Germinal center (tissue), 1 donor: ENCODE measurements around the gene ANKS1A.
"Not testable (repeated sequence)": the region's sequence is repeated elsewhere in the genome, so short reads cannot be mapped to it uniquely, and the experiment has no call there.

ENCODE experiments used
- DNase-seq: peaks from one replicate; pipeline ENCODE4 v3.0.0; 2012; ENCODE audit warnings: mixed read lengths, low spot score

The ANKS1A gene

DNA sequence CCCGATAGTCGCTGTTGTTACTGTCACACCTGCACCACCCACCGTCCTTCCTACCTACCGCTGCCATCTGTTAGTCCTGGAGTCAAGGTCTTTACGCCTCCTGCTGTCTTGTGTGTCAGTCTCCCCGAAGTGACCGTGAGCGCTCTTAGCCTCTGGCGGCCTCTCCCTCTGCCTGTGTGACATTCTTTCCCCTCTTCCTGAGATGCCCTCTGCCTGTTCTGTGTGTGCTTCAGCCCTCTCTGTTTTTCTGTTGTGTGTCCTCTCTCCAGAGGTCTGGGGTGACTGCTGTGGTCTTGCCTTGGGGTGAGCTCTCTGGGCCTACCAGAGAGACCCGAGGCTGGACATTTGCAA, 197.2 kb downstream of the ANKS1A start:
- no peak for DNase-seq

DNA sequence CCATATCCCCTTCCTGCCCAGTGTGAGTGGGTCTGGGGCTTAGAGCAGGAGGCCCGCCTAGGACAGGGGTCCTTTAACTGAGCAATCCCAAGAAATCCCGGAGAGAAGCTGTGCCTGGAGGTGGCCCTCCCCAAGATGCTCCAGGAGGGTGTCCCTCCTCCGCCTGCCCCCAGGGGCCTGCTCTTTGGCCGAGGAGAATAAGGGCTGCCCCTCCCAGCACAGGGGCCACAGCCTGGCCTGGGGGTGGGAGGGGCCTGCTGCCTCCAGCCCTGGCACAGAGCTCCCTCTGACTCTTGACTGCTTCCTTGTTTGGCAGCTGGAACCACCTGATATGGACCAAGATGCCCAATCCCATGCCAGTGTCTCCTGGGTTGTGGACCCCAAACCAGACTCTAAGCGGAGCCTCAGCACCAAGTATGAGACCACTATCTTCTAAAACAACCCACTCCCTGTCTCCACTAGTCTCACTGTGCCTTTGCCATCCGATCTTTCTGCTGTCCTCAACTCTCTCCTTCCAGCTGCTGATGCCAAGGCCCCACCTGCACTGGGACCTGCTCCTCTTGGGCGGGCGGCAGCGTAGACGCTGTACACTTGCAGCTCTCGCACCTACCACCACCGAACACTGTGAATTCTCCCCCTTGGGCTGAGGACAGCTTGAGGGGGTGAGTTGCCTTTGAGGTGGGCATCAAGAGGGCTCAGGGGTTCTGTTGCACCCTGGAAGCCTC, 197.7 kb downstream of the ANKS1A start:
- no peak for DNase-seq

DNA sequence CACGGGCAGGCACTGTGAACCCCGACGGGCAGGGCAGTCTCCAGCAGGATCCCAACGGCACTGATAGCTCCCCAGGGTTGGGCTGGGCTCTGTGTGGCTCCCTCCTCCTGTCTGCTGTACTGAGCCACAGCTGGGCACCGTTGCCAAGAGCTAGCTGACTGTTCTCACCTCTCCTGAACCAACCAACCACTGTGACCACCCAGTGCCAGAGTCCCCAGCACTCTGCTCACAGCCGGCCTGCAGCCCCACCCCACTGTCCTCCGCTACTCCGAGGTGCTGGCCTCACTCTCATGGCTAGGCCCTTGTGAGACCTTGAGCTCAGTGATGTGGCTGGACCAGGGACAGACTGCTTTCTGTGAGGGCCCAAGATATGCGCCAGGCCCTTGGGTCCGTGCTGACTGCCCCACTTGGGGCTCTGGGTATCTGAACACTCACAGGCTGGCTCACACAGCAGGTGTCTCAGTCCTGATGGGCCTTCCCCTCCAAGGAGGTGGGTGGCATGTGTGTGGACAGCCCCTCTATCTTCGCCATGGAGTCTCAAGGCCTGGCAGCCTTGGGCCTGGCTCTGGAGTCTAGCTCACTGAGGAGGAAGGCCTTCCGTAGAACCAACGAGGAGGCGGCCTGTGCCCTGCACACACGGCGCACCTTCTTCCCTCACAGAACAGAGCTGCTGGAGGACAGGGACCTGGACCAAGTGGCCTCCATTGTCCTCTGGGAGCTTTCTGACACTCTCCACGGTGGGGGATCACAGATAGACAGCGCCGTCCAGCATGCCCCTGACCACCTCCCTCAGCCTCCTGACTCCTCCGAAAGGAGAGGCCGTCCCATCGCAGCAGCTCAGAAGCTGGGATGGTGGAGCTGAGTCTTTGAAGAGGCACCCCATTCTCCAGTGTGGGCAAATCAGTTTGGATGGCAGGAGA, 198.6 kb downstream of the ANKS1A start:
- no peak for DNase-seq

DNA sequence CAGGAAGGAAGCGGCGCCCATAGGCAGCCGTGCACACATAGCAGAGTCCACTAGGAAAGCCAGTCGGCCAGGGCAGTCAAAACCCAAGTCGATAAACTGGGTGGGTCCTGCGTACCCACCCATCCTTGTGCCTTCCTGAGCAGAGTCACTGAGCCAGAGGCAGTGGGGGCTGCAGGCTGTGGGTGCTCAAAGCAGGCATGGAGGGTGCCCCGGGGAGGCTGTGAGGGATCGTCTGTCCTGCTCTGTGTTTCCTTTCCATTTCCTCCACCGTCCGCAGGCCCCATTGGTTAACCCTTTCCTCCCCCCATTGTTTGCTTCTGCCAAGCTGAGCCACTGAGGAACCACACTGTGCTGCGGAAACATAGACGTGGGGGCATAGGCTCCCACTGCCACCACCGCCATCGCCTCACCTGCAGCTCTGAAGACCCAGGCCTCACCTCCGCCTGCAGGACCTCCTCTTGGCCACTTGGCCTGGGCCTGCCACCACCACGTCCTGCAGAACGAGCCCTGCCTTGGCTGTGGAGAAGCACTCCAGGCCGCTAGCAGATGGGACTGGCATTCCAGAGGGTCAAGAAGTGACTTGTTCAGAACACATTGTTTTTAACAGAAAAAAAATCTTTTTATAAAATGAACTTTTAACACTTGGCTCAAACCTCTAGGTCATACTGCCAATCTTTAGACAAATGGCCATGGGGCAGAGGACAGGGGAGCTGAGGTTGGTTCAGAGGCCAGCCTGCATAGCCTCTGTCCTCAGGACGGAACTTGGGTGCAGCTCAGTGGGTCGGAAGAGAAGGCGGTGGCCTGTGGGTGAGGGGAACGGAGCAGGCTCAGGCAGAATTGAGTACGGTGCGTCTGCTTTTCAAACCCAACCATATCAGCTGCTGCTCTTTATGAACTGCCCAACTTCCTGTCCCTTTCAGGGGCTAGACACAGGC, 199.5 kb downstream of the ANKS1A start:
- no peak for DNase-seq

DNA sequence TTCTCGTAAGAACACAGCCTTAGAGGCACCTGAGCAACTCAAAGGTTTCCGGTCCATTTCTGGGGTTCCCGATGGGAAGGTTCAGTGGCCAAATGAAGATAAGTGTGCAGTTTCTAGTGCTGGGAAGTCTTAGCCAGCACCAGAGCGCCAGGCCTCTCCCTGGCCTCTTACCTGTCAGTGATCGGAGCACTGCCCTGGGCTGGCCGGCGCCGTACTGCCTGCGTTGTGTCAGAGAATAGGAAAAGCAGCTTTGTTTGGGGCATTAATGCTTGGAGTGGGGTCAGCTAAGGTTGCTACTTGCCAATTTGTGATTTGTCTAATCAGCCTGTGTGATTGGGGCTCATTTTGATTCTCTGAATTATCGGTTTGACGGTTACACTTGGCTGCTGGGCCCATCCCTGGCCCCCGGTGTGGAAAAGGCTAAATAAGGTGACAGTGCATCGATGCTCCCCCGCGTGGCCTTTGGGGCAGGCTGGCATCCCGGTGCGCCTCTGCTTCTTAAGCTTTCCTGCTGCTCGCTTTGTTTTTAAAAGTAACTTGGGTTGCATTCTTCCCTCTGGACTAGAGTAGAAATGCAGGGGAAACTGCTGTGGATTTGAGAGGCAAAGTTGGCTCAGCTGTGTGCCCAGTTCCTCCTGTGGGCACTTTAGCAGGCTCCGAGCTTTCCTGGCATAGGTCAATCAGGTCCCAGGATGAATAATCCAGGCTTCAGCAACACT, 200.3 kb downstream of the ANKS1A start:
- peak; percentile 1 for DNase-seq

DNA sequence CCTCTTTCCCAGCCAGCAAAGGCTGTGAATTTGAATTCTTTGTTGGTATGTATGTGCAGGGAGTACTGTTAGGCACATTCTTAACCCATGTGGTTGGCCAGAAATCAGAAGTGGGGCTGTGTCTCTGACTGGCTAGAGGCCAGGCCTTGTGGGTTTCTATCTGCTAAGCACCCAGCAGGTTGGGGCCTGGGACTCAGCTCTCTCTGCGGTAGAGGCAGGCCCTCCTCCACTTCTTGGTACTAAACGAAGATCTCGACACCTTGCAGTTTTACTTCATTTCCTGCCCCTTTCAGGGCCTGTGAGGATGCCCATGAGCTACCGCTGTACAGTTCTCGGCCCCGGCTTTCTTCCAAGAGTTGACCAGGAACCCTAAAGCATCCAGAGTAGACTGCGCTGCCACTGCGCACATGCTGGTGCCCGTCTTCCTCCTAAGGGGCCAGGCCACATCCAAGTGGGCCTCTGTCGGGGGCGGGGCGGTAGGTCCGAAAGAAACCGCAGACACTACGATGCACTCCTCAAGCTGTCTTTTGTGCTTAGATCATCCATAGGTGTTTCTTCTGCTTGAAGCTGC, 201.0 kb downstream of the ANKS1A start:
- DNase-seq, result peak; percentile 1

DNA sequence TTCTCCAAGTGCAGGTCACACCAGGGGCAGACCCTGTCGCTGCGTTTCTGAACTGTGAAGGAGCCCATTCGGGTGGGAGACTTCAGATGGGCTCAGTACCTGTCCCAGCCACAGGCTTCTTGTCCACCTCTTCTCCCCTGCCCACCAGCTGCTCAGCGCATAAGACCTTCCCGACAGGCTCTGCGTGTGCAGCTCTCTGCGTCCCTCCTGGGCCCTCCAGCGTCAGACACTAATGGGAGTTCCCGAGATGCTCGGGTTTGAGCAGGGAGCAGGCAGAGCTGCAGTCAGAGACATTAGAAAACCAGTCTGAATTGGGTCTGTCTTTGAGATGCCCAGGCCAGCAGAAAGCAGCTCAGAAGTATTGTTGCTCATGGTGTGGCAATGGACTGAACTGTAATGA, 201.7 kb downstream of the ANKS1A start:
- no peak for DNase-seq

DNA sequence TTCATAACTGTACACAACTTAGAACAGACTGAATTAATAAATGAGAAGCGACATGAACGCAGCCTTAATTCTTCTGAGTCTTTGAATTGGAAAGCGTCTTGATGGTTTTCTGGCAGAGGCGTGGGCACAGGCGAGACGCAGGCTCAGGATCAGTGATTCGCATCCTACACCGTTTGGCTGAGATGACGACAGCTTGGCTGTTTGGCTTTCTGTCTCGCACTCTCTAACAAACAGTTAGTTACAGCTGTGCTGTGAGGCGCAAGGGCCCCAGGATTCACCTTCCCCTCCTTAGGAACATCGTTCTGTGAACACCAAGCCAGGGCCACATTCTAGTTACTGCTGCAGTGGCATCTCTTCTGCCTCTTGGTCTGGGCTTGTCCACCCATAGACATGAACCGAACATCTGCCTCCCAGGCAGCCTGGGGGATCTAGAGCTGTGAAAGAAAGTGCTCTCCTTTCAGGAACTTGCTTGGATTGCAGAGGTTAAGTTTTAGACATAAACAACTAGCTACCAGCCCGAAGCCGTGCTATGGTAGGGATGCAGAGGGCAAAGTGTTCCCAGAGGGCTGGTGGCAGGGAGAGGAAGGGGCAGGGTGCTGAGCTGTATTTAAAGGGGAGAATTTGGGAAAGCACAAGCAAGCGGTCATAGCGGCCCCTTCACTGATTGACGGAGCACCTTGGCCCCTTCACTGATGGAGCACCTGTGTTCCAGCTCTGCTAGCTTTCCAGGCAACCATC, 202.5 kb downstream of the ANKS1A start:
- DNase-seq, result no peak

DNA sequence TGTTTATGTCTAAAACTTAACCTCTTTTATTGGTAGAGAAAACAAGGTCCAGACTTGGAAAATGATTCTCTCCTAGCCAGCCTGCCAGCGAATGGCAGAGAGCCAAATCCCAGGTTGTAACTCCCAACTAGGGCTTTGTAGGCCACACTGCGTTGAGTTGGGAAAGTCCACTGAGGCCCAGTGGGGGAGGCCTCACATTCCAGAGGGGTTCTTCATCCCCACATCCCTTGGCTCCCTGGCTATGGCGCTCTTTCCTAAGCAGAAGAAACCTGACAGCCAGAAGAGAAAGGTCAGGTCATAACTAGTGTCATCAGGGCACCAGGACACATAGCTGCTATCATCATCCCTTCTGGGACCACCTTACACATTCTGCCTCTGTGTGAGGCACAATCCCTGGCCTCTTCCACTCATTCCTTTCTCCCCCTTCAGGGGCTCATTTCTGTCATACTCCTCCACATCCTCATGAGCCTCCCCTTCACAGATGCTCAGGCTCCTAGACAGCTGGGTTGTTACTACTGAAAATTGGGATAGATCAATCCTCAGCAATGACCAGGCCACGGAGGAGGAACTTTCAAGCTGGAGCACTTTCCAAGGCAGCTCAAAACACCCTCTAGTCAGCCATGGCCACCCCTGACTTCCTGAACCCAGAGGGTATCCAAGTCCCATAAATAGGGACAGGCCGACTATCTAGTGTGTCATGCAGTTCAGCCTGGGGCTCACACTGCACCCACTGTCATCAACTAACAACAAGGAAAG, 203.5 kb downstream of the ANKS1A start:
- DNase-seq, result no peak

DNA sequence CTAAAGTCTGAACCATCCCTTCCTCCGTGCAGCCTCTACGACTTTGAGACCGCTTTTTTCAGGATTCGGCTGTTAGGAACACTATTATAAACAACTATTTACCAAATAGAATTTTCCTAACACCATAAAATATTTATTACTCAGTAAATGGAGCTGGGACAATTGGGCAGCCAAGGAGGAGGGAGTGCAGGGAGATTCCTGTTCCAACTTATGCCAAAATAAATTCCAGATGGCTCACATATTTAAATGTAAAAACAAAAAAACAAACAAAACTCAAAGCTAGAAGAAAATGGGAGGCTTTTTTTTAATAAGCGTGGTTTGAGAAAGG, 204.0 kb downstream of the ANKS1A start:
- DNase-seq, result no peak

DNA sequence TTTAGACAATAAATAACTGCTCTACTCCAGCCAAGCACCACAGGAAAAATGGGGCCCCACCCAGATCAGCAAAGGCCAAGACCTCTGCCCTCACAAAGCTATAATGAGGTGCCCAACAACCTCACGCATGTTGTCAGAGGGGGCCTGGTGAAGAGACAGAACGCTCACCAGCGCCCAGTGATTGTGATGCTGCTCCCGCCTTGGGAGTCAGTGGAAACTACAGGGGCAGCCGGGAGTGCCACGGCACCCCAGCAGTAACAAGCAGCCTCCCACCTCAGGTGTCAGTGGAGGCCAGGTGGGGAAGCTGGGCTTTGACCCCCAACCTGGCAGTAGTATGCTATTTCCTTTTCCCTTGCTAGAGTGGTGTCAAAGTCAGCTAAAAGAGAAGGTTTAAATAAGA, 204.7 kb downstream of the ANKS1A start:
- DNase-seq, result no peak

DNA sequence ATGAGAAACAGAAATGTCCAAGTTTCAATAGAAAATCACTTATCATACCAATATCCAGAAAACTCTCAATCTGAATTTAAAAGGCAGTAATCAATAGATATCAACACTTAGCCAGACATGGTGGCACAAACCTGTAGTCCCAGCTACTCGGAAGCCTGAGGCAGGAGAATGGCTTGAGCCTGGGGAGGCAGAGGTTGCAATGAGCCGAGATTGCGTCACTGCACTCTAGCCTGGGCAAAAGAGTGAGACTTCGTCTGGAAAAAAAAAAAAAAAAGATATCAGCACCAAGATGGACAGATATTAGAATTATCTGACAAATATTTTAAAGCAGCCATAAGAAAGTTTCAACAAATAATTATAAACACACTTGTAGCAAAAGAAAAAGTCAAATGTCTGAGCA, 205.1 kb downstream of the ANKS1A start:
- no peak for DNase-seq

DNA sequence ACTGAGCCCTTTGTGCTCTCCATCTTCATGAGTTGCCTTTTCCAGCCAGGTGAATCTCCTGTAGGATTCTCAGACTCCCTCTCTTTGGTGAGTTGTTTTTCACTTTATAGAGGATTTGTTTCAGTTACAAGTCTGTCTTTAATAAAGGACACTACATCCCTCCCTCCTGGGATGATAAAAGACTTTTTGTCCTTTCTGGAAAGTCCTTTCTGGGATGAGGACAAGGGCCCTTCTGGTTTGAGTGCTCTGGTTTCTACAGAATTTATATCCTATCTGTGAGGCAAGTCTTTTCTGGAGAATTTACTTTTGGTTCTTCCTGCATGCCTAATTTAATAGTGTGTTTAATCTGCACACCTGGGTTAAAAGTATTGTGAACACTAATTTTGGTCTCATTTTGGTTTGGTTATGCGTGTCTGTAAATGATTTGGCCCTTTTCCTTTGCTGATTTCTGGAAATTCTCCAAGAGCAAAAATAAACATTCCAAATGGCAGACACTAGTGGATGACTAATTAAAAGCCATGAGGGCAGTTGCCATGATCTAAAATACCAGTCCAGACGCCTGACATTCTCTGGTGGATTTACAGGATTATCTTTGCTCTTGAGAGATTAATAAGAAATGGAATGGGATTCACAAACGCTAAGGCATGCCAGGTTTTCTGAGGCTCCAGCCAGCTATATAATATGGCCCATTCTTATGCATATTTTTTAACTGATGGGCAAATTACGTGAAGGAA, 207.2 kb downstream of the ANKS1A start:
- peak; percentile 1 for DNase-seq

DNA sequence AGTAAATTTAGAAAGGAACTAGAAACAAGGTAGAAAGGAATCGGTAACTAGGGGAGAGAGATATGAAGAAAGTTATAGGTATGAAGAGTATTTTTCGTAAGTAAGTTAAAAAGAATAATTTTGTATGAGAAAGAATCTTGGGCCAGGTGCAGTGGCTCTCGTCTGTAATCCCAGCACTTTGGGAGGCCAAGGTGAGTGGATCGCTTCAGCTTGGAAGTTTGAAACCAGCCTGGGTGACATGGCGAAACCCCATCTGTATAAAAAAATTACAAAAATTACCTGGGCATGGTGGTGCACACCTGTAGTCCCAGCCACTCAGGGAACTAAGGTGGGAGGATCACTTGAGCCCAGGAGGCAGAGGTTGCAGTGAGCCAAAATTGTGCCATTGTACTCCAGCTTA, 210.1 kb downstream of the ANKS1A start:
- DNase-seq, result no peak

DNA sequence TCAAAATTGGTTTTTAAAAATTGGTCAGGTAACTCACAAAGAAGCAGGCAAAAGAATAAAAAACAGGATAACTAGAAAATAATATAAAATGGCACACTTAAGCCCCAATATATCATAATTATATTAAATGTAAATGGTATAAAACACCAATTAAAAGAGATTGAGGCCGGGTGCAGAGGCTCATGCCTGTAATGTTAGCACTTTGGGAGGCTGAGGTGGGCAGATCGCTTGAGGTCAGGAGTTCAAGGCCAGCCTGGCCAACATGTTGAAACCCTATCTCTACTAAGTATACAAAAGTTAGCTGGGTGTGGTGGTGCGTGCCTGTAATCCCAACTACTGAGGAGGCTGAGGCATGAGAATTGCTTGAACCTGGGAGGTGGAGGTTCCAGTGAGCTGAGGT, 216.0 kb downstream of the ANKS1A start:
- no peak for DNase-seq

DNA sequence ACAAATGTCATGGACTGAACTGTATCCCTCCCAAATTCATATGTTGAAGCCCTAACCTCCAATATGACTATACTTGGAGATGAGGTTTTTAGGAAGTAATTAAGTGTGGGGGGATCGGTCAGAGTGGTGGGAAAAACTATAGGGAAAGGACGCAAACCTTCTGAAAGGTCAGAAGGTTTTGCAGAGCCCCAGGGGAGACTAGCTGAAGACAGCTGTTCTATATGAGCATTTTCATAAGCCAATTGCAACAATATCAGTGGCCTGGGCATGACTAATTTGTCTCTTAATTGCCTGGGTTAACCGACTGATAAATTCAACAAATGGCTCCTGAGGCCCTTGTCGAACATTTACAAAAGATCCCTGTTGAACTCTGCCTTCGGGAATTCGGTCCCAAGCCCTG, 217.0 kb downstream of the ANKS1A start:
- DNase-seq, result not testable (repeated sequence)

DNA sequence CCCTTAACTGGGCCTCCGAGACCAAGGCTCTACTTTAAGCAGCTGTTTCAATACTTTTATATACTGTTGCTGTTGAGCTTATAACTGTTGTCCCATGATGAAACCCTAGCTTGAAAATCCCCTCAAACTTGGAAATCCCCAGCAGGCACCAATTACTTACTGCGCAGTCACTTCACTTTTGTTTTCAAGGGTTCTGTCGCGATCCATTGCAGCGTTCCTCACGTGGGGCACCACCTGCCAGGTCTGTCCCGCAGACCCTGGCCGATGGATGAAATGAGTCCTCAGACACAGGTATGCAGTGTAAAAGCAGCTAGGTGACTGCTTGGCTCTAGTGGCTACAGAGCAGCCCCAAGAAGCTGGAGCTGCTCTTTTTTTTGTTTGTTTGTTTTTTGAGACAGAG, 218.2 kb downstream of the ANKS1A start:
- DNase-seq, result not testable (repeated sequence)

DNA sequence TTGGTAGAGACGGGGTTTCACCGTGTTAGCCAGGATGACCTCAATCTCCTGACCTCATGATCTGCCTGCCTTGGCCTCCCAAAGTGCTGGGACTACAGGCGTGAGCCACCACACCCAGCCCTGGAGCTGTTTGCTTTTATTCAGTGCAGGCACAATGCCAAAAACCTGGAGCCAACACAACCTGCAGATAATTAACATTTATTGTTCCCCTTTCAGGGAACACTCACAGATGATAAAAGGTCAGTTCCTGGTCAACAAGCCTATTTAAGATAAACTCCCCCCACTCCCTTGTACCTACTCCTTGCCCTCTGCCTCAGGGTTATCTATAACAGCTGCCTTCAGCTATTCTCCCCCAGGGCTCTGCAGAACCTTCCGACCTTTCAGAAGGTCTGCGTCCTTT, 218.7 kb downstream of the ANKS1A start:
- DNase-seq, result not testable (repeated sequence)

DNA sequence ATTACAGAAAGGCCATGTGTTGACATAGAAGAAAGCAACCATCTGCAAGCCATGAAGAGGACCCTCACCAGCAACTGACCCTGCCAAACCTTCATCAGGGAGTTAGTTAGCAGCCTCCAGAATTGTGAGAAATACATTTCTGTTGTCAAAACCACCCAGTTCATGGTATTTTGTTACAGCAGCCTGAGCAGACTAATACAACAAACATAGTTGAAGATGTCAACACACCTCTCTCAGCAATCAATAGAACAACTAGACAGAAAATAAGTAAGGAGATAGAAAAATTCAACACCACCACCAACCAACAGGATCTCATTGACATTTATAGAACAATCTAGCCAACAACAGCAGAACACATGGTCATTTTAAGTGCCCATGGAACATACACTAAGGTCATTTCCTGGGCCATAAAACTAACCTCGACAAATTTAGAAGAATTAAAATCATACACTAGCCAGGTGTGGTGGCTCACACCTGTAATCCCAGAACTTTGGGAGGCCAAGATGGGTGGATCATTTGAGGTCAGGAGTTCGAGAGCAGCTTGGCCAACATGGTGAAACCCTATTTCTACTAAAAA, 219.3 kb downstream of the ANKS1A start:
- no peak for DNase-seq
